GM18909 (cell line): ENCODE data around the gene PARP15.
"Not testable (repeated sequence)": the region's sequence is repeated elsewhere in the genome, so short reads cannot be mapped to it uniquely, and the experiment has no call there.

Experiments used
- ATAC-seq: cut with Tn5 transposase; IDR thresholded peaks from one replicate; pipeline ENCODE4 v1.9.1; 2021; ENCODE audit warnings: mild to moderate bottlenecking; ENCODE audit not compliant: unreplicated experiment, poor library complexity

Gene PARP15

DNA sequence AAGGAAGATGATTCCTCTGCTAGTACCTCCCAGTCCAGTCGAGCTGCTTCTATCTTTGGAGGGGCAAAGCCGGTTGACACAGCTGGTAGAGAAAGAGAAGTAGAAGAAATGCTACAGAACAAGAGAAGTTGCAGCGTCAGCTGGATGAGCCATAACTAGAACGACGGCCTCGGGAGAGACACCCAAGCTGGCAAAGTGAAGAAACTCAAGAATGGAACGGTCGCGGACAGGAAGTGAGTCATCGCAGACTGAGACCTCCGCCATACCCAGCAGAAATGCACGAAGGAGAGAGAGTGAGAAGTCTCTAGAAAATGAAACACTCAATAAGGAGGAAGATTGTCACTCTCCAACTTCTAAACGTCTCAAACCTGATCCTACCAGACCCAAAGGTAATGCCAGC, 84.2 kb downstream of the PARP15 start:
- ATAC-seq, result no peak

DNA sequence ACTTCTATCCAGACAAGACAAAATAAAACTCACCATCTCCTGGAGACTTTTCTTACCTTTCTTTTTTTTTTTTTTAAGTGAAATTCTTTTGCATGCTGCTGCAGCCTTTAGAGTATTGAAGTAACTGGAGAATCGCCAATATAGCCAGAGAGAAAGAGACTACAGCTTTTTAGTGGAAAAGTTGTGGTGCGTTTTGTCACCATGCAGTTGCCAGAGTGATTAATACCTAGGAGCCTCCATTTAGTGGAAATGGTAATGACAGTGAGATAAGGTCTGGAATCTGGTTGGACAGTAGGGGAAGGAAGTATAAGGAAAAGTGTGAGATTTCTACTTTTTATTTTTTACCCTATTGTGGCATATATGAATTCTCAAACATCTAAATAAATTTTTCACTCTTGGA, 85.1 kb downstream of the PARP15 start:
- no peak for ATAC-seq

DNA sequence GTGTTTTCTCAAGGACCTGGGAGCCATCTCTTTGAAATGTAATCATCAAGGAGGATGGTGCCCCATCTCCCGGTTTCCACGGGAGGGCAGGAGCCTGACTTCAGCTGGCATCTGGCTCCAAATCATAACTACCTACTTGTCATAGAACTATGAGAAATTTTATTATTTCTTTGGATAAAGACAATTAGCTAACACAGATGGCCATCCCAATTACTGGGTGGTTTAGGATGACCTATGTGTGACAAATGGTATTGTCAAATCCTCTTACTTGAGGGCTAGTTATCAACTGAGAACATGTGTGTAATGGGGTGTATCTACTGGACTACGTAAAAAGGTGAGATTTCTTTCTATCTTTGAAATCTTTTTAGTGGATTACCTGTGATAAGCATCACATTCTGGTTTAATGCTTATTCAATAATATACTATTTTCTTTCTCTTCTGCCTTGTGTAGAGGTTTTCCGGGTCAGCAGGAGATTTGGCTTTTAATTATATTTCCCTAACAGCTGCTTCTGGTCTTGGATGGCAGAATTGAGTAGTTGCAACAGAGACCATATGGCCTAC, 87.9 kb downstream of the PARP15 start:
- no peak for ATAC-seq

GRCh38 chr3:122665881-122666280, 88.4 kb downstream of the PARP15 start:
- ATAC-seq, result no peak

GRCh38 chr3:122668930-122669730, 91.7 kb downstream of the PARP15 start:
- peak; percentile 97 for ATAC-seq

DNA sequence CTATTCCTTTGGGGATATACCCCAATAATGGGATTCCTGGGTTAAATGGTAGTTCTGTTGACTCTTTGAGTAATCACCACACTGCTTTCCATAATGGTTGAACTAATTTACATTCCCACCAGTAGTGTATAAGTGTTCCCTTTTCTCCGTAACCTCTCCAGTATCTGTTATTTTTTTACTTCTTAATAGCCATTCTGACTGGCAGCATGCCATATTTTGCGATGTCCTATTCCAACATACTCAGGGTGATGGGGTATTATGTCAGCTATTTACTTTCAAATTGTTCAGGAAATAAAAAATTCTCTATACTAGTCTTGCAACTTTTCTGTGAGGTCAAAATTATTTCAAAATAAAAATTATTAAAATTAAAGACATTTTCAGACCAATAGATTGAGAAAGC, 94.1 kb downstream of the PARP15 start:
- no peak for ATAC-seq

DNA sequence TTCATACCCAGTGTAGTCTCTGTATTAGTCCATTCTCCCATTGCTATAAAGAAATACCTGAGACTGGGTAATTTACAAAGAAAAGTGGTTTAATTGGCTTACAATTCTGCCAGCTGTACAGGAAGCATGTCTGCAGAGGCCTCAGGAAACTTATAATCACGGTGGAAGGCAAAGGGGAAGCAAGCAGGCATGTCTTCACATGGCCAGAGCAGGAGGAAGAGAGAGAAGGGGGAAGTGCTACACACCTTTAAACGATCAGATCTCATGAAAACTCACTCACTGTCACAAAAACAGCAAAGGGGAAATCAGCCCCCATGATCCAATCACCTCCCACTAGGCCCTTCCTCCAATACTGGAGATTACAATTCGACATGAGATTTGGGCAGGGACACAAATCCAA, 96.9 kb downstream of the PARP15 start:
- ATAC-seq, result no peak

GRCh38 chr3:122676759-122677158, 99.3 kb downstream of the PARP15 start:
- no peak for ATAC-seq

DNA sequence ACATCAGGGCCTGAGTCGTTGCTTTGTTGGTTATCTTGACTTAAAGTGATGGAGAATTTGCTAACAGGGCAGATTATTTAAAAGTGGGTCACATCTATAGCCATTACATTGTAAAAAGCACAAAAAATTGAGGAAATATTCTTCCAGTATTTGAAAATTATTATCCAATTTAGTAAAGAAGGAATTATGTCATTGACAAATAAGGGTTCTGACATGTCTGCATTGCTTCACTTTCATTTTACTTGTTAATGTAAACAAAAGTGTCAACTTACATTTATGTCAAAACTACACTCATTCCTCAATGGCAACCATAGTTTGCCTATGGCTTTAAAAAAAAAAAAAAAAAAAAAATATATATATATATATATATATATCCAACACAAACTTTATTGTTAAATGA, 99.8 kb downstream of the PARP15 start:
- ATAC-seq, result no peak

- ATAC-seq, result no peak
These were observed 101.1 kb downstream of the PARP15 start for GRCh38 chr3:122678506-122678905.

DNA sequence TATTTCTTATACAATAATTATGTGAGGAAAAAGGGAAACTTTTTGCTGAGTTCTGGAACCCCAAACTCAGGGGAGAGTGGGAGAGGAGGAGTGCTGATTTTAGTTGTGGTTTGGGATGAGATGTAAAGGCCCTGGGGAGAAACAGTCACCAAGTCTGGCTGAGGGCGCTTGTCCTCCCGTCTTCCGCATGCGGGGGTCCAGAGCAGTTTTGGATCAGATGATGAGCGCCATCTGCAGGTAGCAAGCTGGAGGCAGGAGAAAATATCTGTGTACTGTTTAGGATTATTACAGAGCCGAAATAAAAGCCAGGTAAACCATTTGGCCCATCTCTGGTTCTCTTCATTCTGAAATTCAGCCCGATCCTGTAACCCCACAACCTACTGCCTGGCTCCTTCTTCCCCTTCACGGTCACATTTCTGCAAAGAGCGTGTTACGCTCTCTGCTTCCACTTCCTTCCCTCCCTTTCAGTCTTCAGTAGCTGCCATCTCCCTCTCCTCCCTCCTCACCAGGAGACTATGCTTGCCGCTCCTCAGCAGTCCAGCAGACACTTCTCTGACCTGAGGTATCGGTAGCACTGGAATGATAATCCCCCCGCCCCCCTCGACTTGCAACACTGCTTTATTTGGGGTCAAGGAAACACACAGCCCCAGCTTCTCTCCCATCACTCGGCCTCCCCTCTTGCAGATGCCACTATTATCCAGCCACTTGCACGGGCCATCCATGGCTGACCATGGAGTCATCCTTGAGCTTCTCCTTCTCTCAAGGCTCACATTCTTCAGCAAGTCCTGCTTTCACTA, 101.8 kb downstream of the PARP15 start:
- peak; percentile 47 for ATAC-seq

DNA sequence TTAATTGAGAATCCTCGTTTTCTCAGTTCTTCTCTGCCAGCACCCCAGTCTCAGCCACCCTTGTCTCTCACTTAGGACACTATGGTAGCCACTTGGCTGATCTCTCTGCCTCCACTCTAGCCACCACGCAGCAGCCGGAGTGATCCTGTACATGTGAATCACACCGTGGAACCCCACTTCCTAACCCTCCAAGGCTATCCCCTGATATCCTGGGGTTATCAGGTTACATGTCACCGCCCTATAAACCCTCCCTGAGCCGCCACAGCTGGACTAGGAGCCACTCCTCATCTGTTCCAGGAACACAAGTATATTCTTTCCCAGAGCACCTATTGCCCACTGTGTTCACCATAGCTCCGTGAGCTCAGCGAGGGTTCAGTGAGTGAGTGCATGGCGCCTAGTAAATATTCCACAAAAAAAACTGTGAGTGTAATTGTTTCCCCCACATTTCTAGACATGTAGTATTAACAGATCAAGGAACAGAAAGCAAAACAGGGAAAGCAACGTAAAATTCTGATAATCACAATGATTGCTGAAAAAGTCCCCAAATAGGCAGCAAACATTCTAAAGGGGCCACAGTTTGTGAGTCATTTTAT, 102.5 kb downstream of the PARP15 start:
- peak; percentile 6 for ATAC-seq

GRCh38 chr3:122680475-122681283, 103.2 kb downstream of the PARP15 start, which contains the start of gene PARP14:
Gene PARP14 (plus strand): TSS chr3:122680839. CDS start chr3:122680884, 45 bp downstream.
- ATAC-seq, result peak; percentile 54

GRCh38 chr3:122681284-122681973, 104.0 kb downstream of the PARP15 start:
- ATAC-seq, result no peak

- ATAC-seq, result no peak
These were observed 104.5 kb downstream of the PARP15 start for GRCh38 chr3:122681974-122682409.

DNA sequence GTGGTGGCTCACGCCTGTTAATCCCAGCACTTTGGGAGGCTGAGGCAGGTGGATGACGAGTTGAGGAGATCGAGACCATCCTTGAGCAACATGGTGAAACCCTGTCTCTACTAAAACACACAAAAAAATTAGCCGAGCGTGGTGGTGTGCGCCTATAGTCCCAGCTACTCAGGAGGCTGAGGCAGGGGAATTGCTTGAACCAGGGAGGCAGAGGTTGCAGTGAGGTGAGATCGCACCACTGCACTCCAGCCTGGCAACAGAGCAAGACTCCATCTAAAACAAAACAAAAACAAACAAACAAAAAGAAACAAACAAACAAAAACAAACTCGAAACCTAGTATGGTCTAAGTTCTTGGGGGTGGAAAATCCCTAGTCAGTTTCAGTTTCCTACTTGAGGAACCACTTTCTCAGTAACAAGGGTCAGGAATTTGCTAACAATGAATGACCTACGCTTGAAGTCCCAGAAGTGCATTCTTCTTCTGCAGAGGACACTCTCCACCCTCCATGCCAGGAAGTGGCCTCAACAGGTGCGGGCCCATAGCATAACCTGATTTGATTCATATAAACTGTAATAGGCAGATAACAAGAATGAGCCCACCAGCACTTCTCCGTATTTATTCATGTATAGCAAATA, 105.4 kb downstream of the PARP15 start:
- not testable (repeated sequence) for ATAC-seq

DNA sequence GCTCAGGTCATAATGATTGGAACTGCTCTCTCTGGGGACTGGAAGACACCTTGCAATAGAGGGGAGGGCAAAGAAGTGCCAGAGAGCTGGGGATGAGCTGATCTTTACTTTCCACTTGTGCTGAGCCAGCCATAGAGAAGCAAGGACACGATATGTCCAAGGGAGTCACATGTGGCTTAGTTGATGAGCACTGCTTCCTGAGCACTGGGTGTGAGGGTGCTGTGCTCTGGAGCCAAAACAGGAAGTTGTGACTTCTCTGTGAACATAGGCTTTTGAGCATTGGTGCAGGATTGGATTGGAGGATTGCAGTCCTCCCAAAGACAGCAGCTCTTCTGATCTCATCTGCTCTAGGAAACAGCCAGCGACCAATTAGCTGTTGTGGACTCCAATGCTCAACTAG, 109.8 kb downstream of the PARP15 start:
- no peak for ATAC-seq
